Esophagus squamous epithelium (tissue), 4 donors: ENCODE results near the gene NDUFA6.

ENCODE experiments used
- POLR2A ChIP-seq, 4 donors: fragments of 450-650 bp; IDR thresholded peaks; one replicate each; pipeline ENCODE4 v1.6.1; 2017; ENCODE audit warnings: antibody characterized with exemption in 4 of 4, mild to moderate bottlenecking in 4 of 4, moderate library complexity in 3 of 4
- TF ChIP-seq, protein P1 (sequence below), 6 experiments: fragments of 450-650 bp in 4 of 6; fragments of 200-600 bp in 2 of 6; sonication (generic) in 2 of 6; IDR thresholded peaks; one replicate each; pipeline ENCODE4 v1.5.1; 2016 to 2019; ENCODE audit warnings: antibody characterized with exemption in 6 of 6, mild to moderate bottlenecking in 4 of 6, moderate library complexity in 4 of 6

DNA sequence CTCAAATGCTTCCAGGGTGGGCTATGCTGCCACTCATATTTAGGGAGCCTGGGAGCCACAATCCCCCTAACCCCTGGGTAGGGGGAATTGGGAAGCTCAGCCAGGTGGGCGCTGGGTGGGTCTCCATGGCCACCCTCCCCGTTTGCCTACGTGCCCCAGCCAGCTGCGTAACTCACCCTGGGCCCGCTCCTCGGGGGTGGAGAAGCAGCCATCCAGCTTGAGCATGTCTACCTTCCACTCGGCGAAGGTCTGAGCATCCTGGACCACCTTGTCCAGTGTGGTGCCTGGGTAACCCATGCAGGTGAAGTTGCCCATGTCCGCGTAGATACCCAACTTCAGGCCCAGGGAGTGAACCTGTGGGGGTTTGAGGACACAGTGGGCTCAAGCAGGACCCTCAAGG lies 23.6 kb downstream of the NDUFA6 start:
- no peak for TF ChIP-seq POLR2A (IDR thresholded peaks at IDR 0.05)
- TF ChIP-seq, protein P1, sequence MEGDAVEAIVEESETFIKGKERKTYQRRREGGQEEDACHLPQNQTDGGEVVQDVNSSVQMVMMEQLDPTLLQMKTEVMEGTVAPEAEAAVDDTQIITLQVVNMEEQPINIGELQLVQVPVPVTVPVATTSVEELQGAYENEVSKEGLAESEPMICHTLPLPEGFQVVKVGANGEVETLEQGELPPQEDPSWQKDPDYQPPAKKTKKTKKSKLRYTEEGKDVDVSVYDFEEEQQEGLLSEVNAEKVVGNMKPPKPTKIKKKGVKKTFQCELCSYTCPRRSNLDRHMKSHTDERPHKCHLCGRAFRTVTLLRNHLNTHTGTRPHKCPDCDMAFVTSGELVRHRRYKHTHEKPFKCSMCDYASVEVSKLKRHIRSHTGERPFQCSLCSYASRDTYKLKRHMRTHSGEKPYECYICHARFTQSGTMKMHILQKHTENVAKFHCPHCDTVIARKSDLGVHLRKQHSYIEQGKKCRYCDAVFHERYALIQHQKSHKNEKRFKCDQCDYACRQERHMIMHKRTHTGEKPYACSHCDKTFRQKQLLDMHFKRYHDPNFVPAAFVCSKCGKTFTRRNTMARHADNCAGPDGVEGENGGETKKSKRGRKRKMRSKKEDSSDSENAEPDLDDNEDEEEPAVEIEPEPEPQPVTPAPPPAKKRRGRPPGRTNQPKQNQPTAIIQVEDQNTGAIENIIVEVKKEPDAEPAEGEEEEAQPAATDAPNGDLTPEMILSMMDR (IDR thresholded peaks at IDR 0.05): no peak
